NCI-H187 treated with DMSO at 0.1 percent for 48 hours (cell line): ENCODE measurements around the gene ANKLE1.
"Not testable (repeated sequence)": the region's sequence is repeated elsewhere in the genome, so short reads cannot be mapped to it uniquely, and the experiment has no call there.

ENCODE experiments used
- DNase-seq: peaks from one replicate; lab custom pipeline; 2025; lab: John Stamatoyannopoulos, UW

The ANKLE1 gene

DNA sequence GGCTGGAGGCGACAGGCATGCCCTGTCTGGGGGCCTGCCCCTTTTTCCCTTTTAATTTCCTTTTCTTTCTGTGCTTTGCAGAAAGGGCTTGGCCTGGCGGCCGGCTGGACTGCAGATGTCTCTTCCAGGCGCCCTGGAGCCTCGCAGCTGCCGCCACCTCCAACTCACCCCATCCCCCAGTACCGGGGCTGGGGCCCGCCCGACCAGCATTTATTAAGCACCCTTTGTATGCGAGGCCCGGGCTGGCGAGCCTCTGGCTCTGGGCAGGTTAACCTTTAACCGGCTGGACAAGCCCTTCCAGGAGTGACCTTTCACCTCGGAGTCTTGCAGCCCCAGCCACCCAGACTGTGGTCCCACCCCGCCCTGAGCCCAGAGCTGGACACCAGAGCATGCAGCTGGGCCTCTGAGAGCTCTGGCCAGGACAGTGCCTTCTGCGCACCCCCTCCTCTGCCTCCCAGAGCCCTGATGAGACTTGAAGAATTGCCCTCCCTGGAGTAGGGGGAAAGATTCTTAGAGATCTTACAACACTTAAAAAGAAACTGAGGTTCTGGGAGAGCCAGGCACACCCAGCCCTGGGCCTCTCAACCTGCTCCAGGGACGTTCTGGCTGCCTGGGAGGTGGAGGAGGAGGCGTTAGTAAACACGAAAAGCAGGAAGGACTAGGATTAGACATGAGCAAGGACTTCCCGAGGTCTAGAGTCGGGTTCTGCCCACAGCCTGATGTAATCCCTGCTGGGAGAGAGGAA, 34.8 kb upstream of the ANKLE1 start:
- no peak for DNase-seq

DNA sequence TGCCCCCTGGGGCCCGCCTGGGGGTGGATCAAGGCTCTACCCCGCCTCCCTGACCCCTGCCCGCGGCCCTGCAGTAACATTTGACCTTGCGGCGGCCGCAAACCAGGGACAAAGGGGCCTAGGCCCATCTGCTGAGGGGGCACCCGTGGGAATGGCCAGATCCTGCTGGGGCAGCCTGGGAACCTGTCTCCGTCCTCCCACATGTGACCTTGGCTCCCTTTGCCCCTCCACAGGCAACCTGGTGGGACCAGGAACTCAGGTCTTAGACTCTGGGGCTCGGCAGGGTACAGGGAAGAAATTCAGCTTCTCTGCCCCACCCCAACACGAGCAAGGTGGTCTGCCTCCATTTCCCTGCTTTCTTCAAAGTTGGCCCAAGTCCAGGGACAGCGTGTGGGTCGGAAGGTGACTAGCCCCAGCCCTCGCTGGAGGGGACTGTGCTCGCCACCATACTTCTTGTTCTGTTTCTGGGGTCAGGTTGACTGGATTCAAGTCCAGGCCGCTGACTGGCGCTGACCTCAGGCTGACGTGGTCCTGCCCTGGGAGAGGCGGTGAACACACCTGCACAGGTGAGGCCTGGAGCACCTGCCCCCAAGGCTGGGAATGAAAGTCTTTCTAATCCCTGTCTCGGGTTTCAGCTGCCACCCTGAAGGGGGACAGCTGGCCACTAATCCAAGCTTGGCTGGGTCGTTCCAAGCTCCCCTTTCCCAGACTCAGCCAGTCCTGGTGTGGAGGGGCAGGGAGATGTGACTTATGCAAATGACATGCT, 33.5 kb upstream of the ANKLE1 start:
- DNase-seq: no peak

DNA sequence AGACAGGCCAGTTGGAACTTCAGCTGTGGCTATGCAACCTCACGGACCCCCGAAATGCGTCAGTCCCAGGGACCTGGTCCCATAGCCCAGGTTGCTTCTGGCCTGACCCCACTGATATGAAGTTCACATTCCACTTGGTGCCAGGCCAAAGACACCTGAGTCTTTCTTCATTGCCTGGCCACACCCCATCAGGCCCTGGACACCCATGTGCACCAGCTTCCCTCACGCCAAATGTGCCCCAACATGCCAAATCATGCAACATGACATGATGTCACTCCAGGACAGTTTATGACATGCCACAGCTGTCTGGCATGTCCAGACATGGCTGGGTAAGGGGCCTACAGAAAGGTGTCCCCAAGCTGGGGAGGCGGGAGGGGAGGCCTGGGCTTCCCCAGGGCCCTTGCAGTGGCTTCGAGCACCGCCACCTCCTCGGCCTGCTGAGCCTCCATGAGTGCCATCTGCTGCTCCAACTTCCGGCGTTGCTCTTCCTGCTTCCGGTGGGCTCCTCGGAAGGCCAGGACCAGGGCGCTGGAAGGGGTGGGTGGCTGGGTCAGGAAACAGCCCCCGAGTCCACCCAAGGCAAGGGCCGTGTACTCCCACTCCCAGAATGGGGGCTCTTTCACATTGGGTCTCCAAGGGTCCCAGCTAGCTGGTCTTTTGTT, 31.7 kb upstream of the ANKLE1 start:
- no peak for DNase-seq

DNA sequence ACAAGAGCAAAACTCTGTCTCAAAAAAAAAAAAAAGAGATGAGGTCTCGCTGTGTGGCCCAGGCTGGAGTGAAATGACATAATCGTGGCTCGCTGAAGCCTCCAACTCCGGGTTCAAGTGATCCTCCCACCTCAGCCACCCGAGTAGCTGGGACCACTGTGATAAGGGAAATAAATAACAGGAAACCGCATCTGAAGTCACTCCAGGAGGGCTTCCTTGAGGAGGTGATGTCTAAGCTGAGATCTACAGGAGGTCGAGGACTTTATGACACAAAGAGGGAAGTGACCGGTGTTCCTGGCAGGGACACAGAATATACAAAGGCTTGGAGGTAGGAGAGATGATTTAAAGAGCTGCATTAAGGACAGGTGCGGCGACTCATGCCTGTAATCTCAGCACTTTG, 27.1 kb upstream of the ANKLE1 start:
- no peak for DNase-seq

DNA sequence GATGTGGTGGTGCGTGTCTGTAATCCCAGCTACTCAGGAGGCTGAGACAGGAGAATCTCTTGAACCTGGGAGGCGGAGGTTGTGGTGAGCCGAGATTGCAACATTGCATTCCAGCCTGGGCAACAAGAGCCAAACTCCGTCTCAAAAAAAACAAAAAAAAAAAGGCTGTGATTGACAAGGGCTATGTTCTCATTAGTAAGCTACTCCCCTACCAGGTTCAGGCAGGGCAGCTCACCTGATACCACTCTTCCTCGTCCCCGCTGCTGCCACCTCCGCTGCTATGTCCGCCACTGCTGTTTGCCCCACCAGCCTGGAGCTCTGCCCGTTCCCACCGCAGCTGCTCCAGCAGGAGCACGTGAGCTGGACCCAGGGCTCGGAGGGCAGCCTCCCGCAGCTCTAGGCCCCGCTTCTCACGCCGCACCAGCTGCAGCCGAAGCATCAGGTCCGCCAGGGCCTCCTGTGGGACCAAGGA, 26.5 kb upstream of the ANKLE1 start:
- DNase-seq: no peak

DNA sequence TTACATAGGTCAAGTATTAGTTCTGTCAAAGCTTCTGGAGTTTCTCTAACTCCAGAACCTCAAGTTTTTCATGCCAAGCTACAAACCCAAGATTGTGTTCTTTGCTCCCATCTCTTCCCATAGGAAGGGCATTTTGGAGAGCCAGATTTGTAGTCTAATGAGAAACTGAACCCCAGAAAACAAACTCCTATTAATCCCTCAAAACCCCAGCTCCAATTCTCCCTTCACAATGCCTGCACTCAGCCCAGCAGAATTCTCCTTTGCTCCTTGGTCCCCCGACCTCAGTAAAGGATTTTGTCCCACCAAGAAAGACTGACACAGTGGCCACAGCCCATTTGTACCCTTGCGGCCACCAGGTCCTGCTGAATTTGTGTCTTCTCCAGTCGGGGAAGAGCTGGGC, 25.6 kb upstream of the ANKLE1 start:
- no peak for DNase-seq

DNA sequence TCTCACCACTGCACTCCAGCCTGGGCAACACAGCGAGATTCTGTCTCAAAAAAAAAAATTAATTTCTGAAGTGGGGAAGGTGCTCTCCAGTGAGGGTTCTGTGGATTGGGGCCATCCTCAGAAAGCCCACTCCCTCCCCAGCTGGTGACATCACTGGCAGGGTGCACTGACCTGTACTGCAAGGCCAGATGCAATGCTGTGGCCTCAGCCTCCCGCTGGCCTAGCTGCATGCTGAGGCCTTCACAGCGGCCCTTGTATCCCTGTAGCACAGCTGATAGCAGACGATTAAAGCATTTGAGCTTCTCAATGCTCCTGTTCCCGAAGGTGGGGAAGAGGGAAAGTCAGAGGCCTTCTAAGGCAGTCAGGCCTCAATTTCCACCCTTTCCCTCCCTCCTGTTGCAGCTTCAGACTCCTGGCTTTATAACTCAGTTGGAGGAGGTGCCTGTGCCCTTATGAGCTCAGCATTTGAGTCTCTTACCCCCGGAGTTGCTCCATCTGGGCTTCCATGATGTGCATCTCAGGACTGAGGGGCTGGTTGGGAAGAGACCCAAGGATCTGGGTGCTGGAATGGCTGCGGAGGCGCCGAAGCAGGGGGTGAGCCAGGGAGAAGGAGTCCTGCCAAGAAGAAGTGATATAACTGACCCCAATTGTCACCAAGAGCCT, 22.5 kb upstream of the ANKLE1 start:
- no peak for DNase-seq

DNA sequence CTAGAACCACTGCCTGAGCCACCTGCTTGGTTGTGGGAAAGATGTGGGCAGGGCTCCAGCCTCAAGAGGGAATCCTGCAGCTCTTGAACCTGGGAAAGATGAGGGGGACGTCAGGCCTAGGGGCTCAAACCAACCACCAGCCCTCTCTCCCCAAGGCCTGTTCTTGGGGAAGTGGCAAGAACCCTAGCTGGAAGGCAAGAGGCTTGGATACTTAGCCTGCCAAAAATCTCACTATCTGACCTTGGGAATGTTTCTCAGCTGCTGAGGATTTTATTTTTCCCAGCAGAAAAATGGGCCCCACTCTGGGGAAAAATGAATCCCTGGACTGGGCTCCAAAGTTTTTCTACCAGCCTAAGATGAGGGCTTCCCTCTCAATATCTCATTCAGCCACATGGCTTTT, 21.8 kb upstream of the ANKLE1 start:
- no peak for DNase-seq

DNA sequence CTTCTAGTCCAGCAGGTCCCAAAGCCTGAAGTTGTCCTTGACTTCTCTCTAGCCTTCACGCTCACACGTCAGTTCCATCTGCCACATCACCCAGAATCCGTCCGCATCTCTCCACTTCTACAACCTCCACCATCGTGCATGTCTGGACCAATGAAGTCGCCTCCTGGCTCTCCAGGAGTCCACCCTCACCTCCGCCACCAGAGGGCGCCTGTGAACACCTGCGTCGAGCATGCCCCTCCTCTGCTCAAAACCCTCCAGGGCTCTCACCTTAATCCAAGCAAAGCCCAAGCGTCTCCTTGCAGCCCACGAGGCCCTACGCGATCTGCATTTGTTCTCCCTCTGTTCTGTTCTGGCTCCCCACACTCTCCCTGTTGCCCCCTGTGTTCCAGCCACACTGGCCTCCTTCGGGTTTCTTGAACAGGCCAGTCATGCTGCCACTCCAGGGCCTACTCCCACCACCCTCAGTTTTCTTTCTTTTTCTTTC, 20.8 kb upstream of the ANKLE1 start:
- no peak for DNase-seq

DNA sequence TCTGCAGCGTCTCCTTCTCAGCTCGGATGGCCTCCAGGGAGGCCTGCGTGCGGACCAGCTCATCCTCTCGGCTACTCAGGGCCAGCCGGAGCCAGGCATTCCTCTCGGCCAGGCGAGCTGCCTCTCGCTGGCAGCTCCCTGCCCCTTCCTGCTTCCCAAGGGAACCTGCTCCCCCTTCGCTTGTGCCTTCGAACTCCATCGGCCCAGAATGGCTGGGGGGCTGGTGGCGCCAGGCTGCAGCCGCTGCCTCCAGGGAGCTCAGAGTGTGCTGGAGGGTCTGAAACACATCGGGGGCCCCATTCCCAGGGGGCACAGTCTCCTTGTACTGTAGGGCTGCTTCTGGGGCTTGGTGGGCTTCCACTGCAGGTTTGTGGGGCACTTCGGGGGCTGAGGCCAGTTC, 19.1 kb upstream of the ANKLE1 start:
- no peak for DNase-seq

DNA sequence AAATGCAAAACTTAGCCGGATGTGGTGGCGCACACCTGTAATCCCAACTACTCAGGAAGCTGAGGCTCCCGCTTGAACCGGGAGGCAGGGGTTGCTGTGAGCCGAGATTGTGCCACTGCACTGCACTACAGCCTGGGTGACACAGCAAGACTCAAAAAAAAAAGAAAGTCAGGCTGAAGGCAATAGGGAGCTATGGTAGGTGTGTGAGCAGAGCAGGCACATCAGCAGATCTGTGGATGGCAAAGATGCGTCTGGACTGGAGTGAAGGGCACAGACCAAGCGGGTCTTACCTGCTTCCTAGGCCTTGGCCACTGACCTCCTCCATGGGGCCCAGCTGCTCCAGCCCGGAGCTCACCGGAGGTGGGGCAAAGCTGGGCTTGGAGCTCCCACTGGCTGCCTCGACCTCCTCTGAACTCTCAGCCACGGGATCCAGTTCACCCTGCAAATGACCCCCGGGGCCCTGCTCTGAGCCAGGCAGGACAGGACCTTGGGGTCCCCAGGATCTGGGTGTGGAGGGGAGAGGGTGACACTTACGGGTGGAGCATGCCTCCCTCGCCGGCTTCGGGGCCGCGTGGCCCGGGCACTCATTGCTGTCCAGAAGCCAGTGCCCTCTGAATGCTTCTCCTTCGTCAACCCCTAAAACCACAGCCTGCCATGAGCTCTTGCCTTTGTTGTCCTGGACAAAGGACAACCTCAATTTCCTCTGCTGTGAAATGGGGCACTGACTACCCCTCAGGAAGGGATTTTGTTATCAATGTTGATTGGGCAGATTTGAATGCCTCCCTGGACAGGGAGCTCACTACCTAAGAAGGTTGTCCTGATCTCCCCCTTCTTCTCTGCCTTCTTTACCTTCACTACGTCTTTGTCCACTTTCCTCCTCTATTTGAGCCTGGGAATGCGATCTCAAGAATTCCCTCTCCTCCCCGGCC, 17.7 kb upstream of the ANKLE1 start:
- DNase-seq: no peak

DNA sequence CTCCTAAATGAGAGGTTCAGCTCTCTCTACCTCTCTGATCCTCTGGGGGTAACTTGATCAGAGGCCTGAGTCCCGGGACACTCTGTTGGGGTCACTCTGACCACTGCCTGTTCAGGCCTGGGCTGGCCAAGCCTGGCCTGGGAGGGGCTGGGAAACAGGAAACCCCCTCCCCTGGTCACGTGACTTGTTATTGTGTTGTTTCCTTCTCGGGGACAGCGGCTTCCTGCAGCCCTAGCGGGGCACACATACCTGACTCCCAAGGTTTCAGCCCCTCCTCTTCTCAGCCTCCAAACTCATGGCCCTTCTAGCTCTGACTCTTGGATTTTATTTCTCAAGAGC, 17.1 kb upstream of the ANKLE1 start, which contains the start of gene USHBP1:
Gene USHBP1, minus strand, starts transcription at position 105 of the 339 bp plus-strand sequence. CDS start 446 bp downstream, outside the sequence.
- no peak for DNase-seq

DNA sequence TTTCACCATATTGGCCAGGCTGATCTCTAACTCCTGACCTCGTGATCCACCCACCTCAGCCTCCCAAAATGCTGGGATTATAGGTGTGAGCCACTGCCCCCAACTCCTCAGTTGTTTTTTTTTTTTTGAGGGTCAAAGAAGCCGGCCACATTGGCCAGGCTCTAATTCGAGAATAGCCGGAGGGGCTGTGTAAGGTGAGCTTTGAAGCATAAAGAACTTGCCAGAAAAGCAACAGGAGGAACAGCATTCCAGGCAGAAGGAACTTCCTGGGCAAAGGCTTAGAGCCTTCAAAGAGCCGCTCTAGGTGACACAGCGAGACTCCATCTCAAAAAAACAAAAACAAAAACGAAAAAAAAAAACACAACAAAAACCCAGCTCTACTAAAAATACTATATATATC, 15.7 kb upstream of the ANKLE1 start:
- no peak for DNase-seq

DNA sequence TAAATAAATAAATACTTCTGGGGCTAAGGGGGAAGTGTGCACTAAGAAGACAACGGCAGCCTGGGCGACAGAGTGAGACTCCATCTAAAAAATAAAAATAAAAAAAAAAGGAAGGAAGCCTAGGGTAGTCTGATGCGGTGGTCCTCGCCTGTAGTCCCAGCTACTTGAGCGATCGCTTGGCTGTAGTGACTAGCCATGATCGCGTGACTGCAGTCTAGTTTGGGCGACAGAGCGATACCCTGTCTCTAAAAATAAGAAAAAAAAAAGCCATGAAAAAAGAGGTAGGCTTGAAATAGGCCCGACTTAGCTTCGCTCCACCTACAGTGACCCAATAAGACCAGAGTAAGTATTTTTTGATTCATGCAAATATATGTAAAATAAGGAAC, 15.1 kb upstream of the ANKLE1 start:
- no peak for DNase-seq

DNA sequence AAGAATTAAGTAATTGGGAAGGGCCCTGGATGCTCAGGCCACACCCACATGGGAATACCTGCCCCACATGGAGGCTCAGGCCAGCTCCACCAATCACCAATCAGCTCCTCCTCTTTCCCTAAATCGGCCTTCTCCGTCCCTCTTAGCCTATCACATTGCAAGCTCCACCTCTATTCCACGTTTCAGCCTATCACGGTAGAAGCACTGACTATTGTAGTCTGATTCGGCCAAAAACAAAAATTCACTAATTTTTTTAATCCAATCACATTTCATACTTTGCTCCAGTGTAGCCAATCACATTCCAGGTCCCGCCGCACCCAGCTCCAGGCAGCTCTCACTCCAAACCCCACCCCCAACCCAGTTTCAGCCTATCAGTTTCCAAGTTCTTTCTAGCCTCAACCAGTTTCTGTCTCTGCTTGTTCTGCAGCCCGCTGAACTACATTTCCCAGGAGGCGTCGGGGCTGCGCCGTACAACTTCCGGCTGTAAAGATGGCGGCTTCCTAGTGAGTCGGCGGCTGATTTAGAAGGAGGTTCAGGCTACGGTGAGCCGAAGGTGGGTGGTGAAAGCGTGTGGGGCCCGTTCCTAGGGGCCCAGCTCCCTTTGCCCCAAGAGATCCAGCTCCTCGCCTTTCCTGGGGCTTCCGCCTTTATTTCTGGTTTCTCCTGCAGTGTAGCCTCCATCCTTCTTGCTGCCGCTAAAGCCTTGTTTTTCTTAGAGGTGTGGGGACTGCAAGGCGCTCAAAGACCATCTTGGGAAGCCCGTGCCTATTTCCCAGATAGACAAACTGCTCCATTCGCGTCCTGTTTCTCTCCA, 14.5 kb upstream of the ANKLE1 start, which contains the start of gene BABAM1:
Gene BABAM1, plus strand, starts transcription at position 469 of the 814 bp plus-strand sequence. CDS start 1,364 bp downstream, outside the sequence.
- DNase-seq: peak; percentile 84

DNA sequence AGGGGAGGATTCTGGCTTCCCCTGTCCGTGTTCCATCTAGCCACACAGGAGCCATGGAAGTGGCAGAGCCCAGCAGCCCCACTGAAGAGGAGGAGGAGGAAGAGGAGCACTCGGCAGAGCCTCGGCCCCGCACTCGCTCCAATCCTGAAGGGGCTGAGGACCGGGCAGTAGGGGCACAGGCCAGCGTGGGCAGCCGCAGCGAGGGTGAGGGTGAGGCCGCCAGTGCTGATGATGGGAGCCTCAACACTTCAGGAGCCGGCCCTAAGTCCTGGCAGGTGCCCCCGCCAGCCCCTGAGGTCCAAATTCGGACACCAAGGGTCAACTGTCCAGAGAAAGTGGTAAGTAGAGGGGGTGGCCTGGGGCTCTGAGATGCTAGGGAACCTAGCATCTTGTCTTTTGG, 12.9 kb upstream of the ANKLE1 start:
- no peak for DNase-seq

DNA sequence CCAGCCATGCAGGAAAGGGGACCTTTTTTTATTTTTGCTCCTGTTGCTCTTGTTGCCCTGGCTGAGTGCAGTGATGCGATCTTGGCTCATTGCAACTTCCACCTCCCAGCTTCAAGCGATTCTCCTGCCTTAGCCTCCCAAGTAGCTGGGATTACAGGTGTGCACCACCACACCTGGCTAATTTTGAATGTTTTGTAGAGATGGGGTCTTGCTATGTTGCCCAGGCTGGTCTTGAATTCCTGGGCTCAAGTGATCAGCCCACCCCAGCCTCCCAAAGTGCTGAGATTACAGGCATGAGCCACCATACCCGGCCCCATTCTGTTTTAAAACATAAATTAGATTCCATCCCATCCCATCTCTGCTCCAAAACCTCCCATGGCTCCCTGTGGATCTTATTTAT, 6.8 kb upstream of the ANKLE1 start:
- DNase-seq: not testable (repeated sequence)

DNA sequence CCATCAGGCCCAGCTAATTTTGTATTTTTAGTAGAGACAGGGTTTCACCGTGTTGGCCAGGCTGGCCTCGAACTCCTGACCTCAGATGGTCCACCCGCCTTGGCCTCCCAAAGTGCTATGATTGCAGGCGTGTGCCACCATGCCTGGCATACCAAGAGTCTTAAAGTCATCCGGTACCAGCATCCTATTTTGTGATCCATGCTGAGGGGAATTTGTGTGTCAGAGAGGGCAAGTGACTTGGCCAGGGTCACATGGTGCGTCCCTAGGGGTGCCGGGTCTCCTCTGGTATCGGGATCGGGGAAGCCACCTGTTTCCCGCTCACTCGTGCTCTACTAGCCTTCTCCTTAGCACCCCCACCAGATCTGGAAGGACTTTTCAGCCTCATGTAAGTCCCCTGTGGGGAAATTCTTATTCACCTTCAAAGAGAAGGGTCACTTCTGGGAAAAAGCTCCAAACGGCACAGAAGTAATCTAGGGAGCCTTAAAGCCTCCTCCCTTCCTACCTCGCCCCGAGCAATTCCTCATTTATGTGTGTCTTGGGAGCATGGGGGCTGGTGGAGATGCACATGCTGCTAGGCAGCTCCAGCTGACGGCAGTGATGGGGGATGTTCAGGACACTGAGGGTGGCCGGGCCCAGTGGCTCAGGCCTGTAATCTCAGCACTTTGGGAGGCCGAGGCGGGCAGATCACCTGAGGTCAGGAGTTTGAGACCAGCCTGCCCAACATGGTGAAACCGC, 6.1 kb upstream of the ANKLE1 start:
- DNase-seq: no peak

DNA sequence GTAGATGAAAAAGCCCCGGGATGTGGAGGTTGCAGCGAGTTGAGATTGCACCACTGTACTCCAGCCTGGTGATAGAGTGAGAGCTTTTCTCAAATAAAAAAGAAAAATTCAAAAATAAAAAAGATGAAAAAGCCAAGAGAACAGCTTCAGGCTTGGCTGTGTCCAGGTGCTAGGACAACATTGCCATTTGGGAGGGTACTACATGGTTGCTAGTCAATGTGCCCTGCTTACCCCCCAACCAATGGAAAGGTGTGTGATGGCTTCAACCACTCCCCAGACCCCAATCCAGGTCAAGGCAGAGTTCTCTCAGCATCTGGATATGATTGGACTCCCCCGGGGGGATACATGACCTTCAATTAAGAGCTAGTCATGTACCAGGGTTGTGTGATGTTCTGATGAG, 2.3 kb upstream of the ANKLE1 start:
- no peak for DNase-seq
